HG03565 (cell line): ENCODE results near the gene SHANK2.

Experiments
- ATAC-seq: cut with Tn5 transposase; IDR thresholded peaks from one replicate; pipeline ENCODE4 v1.9.1; 2021; ENCODE audit warnings: mild to moderate bottlenecking, moderate library complexity; ENCODE audit not compliant: unreplicated experiment

Gene SHANK2

GRCh38 chr11:71223081-71223405 lies 29.3 kb downstream of the SHANK2 start:
- no peak for ATAC-seq

DNA sequence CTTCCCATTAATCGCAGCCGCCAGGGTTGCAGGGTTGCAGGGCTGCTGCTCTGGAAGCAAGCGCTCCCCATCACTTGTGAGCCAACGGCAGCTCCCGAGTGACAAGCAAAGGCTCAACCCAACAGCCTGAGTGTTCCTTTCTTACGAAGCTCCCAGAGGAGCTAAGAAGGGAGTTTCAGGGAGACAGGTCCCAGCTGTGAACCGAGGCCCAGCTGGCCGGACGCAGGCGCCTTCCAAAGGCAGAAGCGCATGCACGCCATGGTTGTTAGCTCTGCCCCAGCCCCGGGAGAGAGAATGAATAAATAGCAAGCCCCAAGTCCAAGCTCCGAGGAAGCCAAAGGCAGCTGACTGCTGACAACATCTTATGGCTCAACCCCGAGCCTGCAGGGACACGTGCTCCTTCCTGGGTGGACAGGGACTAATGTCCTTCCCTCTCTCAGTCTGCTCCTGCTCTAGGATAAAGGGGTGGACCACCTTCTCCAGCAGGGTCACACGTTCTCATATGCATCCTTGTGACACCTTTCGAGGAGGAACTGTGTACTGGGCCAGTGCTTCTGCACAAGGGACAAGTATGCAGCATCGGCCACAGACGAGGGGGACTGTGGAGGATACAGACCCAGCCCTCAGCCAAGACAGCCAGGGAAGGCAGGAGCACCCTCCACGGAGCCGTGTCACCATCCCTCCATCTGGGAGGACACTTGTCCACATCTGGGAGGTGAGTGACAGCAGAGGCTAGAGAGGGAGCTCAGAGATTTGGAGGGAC lies 29.9 kb downstream of the SHANK2 start:
- ATAC-seq = no peak

GRCh38 chr11:71221821-71222220 lies 30.6 kb downstream of the SHANK2 start:
- ATAC-seq = no peak

DNA sequence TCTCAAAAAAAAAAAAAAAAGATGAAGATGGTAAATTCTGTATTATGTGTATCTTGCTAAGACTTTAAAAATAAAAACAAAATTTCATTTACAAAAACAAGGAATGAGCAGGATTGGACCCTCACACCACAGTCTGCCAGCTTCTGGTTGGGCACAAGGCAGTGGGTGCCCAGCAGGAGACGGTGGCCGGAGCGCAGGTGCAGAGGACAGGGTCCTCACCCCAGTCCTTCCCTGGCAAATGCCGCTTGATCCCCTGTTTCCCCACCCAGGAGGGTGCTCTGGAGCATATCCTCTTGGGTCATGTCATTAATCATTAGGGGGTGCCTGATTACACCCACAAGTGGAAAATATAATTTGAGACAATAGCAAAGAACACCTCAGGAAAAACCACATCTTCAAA lies 31.2 kb downstream of the SHANK2 start:
- no peak for ATAC-seq

GRCh38 chr11:71218789-71219499 lies 33.4 kb downstream of the SHANK2 start:
- no peak for ATAC-seq

- no peak for ATAC-seq
Measured at GRCh38 chr11:71215425-71215965, 36.9 kb downstream of the SHANK2 start.

DNA sequence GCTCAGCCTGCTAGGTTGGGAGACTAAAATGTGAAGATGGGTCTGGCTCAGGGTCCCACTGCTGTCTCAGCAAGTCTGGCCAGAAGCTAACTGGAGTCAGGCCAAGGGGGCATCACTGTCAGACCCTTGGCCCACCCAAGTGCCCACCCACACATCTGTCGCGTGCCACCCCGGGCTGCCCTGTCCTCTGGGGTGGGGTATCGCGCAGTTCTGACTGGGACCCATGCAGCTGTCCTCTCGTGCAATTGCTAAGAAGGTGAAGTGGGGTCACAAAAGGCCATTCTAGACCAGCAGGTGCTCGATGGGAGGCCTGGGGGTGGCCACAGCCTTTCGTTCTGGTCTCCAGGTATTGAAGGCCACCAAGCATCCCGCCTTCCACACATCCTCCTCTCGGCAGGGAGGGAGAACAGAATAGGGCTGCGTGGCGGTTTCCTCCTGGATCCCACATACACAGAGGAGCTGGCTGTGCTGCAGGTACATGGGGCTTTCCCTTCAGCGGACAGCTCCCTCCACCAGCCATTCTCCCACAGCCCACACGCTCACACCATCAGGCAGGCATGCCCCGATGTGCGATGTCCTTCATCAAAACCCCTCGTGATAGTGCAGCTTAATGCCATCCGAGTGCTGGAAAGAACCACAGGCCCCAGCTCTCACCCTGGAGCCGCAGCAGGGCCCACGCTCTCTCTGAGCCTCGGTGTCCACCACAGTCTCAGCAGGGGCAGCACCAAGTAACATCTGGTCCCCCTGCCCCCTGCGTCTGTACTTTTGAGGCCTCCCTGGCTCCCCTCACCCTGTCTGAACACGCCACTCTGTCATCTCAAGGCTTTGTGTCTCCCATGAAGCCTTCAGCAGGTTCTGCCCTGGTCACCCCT lies 37.6 kb downstream of the SHANK2 start:
- ATAC-seq = no peak

DNA sequence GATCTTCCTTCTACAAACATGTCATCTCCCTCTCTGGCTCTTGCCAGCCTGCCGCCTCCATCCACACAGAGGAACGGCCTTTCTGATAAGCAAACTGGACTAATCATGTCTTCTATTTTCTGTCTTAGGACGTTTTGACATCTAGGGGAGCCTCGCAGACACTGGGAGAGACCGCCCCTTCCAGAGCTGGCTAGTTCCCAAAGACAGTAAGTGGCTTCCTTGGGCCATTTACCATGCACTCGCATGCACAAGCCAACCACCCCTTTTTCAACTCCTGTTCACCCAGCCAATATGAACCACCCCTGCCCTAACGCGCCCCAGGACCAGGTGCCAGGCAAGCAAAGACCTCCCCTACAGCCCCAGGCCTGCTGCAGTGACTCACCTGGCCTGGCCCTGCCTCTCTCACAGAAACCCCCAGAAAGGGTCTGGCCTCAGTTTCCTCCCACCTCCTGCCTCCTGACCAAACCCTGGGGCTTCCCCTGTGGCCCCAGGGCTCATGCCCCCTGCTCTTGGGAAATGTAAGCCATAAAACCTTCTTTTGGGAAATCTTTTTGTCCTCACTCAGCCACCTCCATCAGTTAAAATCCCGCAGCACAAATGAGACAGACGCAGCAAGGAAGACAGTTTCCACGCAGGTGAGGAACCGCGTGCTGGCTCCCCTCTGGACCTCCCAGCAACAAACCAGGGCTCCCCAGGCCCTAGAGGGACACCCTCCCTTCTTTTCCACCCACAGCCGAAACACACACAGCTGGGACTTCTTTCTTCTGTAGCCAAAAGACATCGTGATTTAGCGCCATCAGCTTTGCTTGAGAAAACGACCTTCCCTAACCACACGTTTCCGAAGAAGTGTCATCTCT lies 38.5 kb downstream of the SHANK2 start:
- ATAC-seq = no peak

GRCh38 chr11:71212871-71213559 lies 39.4 kb downstream of the SHANK2 start:
- no peak for ATAC-seq

DNA sequence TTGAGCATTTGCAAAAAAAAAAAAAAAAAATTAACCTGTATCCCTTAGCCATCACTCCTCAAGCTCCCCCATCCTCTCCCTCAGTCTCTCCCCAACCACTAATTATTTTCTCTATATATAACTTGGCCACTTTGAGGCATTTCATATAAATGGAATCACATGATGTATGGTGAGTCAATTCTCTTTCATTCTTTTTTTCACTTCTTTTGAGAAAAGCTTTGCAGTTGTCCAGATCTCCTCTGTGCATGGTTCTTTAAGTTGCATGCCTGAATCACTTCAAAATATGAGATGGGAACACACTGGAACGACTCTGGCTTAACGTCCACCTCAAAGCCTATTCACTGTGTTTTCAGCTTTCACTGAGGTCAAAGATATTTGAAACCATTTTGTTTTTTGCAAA lies 40.7 kb downstream of the SHANK2 start:
- ATAC-seq = no peak

GRCh38 chr11:71210861-71211260 lies 41.5 kb downstream of the SHANK2 start:
- no peak for ATAC-seq

GRCh38 chr11:71209656-71210055 lies 42.7 kb downstream of the SHANK2 start:
- ATAC-seq = no peak

GRCh38 chr11:71209181-71209580 lies 43.2 kb downstream of the SHANK2 start:
- no peak for ATAC-seq

DNA sequence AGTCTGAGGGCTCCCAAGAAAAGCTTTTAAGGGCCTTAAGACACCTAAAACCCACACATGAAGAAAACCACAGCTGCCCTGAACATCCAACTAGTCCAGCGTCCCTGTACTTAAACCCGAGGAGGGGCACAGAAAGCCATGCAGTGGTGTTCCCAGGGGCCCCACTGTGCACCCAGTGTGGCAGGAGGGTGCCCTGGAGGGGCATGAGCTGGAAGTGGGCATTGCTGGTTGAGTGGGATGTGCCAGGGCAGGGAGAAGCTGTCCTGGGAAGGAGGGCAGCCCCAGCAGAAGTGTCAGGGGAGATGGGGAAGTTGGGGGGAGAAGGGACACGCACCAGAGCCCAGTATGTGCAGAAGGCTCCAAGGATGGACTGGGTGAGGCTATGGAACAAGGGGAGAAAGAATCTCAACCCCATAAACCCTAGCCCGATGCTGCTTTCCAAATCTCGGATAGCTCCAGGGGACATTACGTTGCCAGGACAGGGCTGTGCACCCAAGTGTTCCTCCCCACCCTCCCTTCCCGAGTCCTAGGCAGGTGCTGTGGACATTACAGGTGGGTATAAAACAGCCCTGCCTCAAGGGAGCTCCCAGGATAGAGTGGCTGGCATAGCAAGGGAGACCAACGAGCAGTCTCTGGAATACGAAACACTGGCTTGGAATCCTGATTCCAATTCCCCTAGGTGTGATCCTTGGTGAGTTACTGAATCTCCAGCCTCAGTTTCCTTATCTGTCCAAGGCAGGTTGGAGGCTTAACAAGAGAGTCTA lies 44.2 kb downstream of the SHANK2 start:
- ATAC-seq = no peak

DNA sequence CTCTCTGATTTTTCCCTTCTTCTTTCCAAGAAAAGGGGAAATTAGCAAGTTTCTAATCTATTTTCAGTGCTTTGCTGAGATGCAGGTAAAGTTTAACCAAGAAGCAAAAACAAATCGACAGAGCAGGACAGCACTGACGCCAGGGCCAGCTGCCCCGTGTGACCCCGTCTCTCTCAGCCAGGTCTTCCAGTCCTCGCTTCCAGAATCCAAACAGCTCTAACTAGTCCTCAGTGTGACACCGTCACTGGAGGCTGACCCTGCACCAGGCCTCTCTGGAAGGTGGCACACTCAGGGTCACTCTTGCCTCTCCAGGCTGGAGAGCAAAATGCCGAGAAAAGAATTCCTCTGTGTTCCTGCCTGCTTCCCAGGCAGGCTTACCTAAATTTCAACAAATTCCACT lies 44.8 kb downstream of the SHANK2 start:
- ATAC-seq = no peak

DNA sequence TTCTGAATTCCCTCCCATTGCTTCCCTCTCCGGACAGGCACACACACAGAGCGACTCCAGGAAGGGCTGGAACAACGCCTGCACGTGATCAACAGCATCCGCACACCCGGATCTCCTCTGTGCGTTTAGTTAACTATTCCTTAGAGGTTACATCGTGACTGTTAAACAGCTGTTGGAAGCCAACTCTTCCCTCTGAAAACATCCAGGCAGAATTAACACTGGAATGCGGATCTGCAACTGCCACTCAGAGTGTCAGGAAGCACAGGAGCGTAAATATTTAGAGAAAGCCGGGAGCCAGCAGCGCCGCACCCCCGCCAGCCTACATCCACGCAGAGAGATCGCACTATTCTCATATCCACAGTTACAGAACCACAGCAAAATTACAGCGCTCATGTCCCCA lies 46.2 kb downstream of the SHANK2 start:
- no peak for ATAC-seq

DNA sequence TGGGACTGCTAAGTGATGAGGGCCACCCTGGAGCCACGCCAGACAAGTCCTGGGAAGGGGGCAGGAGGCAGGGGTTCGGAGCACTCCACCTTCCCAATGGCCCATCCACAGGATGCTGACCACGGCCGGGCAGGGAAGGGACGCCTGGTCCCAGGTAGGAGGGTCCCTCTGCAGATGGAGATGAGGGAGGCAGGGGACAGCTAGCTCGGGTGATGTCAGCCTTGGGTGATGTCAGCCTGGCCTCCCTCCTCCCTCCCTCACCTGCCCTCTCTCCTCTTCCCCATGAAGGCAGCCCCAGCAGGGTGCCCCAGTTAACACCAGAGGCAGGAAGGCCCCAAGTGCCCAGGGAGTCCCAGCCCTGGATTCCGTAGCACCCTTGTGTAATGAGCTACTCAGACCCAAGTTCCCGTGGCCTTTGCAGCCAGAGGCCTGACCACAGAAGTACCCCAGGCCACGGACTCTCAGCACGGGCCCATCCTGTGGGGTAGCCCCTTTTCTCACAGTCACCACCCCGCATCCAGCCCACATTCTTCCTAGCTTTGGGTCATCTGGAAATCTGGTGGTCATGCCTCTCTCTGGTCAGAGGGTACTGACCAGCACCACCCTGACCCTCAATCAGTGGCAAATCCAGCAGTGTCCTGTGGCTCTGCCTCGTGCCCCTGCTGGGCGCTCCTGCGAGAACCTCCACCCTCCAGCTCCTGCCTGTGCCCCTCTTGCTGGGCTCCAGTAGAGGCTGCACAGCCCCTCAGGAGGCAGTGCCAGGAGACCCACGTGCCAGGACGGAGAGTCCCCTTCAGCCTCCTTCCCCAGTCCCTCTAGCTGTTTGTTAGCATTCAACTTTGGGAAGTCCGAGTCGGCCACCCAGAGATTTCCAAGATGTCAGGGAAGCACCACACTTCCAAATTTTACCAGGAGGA lies 47.4 kb downstream of the SHANK2 start:
- ATAC-seq = no peak

- no peak for ATAC-seq
Measured at GRCh38 chr11:71204294-71204693, 48.1 kb downstream of the SHANK2 start.
